NCI-H82 (cell line): ENCODE results near the gene KCNK7.

Experiments used
- DNase-seq: peaks from one replicate; lab custom pipeline; 2025; lab: John Stamatoyannopoulos, UW

KCNK7 gene

DNA sequence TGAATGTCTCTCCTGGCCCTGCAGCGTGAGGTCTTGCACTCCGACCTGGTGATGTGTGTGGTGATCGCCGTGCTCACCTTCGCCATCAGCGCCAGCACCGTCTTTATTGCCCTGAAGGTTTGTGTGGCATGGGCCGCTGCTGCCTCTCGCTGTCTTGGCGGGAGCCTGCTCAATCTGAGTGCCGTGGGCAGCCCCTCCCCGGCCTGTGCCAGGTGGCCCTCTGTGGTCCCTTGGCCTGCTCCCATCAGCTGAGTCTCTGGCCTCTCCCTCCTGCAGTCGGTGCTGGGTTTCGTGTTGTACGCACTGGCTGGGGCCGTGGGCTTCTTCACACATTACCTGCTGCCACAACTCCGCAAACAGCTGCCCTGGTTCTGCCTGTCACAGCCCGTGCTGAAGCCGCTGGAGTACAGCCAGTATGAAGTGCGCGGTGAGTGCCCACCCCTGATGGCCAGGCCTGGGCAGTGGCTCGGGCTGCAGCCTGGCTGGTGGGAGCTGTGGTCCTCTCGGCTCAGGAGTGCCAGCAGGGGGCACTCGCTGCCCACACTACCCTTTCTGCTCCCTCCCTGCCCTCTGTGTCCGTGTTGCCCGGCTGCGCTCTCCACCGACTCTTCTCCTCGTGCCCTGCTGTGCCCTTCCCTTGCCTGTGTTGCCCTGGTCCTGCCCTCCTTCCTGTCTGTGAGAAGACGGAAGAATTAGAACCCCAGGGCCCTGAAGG is 30.2 kb upstream of the KCNK7 start:
- peak; percentile 49 for DNase-seq

DNA sequence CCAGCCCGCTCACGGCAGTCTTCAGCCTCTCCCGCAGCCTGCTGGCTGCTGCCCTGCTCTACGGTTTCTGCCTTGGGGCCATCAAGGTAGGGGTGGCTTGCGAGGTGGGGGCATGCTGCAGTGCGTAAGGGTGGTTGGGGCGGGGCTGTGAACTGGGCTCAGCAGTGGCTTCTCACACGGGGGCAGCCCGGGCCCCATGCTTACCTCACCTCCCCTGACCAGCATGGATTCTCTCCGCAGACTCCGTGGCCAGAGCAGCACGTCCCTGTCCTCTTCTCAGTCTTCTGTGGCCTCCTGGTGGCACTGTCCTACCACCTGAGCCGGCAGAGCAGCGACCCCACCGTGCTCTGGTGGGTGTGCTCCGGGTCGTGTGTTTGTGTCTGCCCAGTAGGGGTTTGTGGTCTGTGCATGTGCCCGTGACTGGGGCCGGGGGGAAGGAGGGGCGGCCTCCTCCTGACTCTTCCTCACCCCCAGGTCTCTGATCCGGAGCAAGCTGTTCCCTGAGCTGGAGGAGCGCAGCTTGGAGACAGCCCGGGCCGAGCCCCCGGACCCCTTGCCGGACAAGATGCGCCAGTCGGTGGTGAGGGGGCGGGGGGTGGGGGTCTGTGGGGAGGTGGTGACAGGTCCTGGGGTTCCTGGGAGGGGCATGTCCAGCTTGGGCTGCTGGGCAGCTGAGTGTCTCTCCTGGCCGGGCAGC is 29.5 kb upstream of the KCNK7 start:
- no peak for DNase-seq

DNA sequence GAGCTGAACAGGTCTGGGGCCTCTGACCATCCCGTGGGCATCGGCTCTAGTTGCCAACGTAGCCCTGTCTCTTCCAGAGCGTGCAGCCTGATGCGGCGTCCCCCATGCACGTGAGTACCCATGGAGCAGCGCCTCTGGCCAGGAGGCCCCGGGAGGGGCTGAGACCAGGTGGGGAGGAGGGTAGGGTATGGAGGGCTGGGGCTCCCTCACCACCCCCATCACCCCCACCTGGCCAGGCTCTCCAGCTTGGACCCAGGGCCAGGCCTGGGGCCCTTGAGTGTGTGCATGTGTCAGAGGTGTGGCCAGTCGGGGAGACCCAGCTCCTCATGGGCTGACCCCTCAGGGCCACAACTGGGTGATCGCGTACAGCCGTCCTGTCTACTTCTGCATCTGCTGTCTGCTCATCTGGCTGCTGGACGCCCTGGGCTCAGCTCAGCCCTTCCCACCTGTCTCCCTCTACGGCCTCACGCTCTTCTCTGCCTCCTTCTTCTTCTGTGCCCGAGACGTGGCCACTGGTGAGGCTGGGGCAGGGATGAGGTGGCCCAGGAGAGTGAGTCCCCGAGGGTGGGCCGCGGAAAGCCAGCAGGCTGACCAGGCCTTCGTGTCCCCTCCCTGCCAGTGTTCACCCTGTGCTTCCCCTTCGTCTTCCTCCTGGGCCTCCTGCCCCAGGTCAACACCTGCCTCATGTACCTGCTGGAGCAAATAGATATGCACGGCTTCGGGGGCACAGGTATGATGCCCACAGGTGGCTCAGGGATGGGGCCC is 28.4 kb upstream of the KCNK7 start:
- no peak for DNase-seq

DNA sequence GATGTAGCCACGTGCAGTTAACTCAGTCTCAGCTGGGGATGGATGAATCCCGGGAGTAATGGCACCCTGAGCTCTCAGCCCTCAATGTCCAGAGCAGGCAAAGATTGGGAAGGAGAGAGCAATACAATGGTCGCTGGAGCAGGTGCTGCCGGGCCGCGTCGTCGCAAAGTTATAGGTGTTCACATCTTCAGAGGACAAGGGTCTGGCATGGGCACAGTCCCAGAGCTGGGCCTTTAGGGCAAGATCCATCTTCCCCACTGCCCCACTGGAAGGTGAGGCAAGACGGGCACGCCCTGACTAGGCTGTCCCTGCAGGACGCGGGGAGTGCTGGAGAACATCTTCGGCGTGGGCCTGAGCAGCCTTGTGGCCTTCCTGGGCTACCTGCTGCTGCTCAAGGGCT is 27.6 kb upstream of the KCNK7 start:
- DNase-seq = no peak

DNA sequence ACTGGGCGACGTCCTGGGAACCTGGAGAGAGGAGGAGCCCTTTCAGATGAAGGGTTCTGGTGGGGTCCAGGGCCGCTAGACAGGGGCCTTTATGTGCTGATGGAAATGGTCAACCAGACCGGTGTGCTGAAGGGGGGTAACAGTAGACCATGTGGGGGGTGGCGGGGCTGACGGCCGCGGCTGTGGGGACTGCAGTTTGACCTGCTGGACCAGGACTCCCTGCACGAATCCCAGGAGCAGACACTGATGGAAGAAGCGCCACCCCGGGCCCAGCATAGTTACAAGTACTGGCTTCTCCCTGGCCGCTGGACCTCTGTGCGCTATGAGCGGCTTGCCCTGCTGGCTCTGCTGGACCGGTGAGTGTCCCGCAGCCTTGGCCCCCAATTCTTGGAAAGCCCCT is 26.4 kb upstream of the KCNK7 start:
- DNase-seq = no peak

DNA sequence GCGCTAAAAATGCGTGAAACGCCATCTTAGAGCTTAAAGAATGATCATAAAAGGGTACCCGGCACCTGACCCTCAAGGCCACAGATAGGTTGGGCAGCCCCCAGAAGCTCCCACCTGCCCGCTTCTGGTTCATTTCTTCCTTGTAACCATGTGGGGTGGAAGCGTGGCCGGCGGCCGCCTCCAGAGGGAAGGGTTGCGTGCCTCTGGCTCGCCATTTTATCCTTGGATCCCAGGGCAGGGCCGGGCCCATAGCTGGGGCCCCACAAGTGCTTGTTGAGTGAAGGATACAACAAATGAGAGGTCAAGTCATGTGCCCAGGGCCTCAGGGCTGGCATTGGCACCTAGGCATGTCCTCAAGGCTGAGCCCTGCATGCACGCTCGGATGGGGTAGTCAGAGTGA is 25.9 kb upstream of the KCNK7 start:
- no peak for DNase-seq

DNA sequence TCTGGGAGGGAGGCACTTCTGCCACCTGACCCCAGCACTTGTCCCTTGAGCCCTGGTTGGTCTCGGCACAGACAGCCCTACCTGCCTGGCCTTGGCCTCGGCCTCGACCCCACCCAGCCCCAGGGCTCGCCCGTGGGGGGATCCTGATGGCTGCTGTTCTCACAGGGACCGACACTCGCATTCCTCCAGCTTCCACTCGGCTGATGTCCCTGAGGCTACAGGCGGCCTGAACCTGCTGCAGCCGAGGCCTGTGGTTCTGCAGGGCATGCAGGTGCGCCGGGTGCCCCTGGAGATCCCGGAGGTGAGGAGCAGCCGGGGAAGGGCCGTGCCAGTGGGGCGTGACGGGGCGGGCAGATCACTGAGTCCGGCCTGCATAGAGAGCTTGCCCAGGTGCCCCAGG is 25.1 kb upstream of the KCNK7 start:
- no peak for DNase-seq

DNA sequence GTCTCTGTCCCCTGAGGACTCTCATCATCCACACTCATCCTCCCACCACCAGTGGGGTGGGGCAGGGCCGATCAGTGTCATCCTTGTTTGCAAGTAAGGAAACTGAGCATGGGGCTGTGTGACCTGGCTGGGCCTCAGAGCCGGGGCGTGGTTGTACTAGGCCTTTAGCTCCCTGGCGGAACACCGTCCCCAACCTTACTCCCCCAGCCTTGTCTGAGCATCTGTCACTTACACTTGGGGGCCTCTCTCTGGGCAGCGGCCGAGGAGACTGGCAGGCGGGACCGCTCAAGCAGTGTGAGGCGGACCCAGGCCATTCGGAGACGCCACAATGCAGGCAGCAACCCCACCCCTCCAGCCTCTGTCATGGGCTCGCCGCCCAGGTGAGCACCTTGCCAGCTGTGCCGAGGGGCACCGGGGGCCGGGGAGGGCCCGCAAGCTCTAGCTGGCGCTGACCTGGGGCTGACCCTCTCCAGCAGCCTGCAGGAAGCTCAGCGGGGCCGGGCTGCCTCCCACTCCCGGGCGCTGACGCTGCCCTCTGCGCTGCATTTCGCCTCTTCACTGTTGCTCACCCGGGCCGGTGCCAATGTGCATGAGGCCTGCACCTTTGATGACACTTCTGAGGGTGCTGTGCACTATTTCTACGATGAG is 23.8 kb upstream of the KCNK7 start:
- DNase-seq = no peak

DNA sequence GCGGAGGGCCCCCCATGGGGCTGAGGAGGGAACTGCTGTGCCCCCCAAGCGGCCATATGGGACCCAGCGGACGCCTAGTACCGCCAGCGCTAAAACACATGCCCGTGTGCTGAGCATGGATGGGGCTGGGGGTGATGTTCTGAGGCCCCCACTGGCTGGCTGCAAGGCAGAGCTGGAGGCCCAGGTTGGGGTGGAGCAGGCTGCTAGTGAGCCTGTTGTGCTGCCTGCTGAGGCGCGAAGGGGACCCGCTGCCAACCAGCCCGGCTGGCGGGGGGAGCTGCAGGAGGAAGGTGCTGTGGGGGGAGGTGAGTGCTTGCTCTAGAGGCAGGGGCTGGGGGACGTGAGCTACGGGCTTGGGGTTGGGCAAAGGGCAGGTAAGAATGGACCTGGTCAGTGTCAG is 23.2 kb upstream of the KCNK7 start:
- DNase-seq = no peak

DNA sequence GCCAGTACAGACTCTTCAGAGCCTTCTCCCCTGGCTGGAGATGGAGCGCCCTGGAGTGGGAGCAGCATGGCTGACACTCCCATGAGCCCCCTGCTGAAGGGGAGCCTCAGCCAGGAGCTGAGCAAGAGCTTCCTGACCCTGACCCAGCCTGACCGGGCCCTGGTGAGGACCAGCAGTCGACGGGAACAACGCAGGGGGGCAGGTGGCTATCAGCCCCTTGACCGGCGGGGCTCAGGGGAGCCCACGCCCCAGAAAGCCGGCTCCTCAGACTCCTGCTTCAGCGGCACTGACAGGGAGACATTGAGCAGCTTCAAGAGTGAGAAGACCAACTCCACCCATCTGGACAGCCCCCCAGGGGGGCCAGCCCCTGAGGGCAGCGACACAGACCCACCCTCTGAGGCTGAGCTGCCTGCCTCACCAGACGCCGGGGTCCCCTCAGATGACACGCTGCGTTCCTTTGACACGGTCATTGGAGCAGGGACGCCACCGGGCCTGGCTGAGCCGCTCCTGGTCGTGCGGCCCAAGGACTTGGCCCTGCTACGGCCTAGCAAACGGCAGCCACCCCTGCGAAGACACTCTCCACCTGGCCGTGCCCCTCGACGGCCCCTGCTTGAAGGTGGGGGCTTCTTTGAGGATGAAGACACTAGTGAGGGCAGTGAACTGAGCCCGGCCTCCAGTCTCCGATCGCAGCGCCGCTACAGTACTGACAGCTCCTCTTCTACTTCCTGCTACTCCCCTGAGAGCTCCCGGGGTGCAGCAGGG is 22.6 kb upstream of the KCNK7 start:
- no peak for DNase-seq

DNA sequence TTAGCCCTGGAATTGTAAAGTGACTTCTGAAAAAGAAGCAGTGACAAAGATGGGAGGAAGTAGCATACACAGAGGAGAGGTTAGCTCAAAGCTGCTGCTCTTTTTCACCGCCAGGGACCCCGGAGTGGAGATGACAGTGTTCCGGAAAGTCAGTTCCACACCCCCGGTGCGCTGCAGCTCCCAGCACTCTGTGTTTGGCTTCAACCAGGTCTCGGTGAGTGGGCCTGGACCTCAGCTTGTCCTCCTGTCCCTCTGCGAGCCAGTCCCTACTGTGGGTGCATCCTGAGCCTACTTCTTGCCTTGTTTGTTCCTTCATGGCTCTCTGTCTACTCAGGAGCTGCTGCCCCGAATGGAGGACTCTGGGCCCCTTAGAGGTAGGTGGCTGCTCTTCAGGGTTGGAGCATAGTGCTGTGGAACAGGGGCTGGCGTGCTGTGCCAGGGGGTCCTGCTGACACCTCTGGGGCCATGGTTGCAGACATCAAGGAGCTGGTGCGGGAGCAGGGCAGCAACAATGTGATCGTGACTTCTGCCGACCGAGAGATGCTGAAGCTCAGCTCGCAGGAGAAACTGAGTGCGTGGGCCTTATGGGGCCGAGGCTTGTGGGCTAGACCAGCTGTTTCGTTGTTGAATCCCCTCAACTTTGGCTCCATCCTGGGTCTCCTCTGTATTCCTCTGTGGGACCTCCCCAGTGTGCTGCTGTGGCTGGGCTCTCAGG is 21.7 kb upstream of the KCNK7 start:
- DNase-seq = no peak

DNA sequence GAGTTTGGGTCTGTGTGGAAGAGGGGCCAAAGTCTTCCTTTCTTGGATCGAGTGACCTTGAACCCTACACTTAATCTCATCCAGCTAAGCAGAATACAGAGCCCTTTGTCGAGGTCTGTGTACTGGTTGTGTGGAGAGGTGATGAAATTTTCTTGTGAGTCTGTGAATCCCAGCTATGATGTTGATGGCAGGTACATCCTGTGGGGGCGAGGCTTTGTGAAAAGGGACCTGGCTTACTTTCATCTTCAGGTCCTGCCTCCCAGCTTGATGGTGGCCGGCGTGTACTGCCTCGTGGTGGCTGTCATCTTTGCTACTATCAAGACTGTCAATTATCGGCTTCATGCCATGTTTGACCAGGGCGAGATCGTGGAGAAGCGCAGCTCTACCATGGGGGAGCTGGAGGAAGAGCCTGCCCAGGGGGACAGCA is 21.0 kb upstream of the KCNK7 start:
- DNase-seq = no peak

DNA sequence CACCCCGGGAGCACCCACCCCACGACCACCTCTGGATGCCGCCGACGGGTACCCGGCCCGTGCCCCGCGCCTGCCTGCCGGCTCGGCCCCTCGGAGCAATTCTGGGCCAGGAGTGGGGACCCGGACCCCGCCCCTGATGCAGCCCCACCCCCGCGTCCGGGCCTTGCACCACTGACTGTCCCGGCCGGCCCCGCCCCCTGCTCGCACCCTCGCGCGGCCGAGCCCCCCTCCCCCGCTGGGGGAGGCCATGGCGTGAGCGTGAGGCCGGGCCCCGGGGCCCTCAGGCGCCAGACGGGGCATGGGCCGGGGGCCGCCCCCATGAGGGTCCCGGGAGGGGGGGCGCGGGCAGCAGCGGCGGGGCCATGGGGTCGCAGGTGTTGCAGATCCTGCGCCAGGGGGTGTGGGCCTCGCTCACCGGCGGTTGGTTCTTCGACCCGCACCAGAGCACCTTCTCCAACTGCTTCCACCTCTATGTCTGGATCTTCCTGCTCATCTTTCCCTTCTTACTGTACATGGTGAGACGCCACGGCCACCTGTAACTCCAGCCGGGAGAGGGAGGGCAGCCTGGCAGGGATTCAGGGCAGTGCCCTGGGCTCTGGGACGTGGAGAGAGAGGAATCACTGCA is 20.5 kb upstream of the KCNK7 start:
- DNase-seq = peak; percentile 51

DNA sequence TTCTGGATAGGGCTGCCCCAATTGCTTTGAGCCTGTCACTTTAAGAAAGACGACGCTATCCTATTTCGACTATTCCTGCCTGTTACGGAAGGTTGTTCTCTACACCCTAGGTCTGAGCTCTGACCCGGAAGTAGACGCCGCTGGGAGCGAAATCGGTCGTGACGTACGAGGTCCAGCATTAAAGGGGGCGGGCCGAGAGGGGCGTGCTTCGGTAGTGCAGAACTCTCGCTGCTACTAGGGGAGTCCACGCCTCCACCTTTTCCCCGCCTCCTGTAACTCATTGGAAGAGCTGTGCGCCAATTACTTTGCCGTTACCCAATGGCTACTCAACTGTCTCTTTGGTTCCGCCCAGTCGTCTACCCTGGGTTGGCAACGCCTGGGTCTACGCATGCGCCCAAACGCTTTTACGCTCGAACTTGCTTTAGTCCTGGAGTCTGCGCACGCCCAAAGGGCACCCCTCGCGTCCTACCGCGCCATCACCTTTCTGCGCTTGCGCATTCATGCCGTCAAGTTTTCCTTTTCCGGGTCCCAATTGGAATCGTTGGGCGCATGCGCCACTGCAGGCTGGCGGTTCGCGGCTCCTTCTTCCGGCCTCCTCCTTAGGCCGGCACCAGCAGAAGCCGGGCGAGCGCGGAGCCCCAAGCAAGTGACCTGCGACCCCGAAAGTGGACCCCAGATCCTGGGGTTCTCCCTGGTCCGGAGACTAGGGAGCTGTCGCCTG is 19.8 kb upstream of the KCNK7 start, which contains the start of gene PCNX3:
TSS of gene PCNX3 (plus strand) at position 548 of the 721 bp plus-strand sequence. CDS start 536 bp downstream, outside the sequence.
- DNase-seq = peak; percentile 100

DNA sequence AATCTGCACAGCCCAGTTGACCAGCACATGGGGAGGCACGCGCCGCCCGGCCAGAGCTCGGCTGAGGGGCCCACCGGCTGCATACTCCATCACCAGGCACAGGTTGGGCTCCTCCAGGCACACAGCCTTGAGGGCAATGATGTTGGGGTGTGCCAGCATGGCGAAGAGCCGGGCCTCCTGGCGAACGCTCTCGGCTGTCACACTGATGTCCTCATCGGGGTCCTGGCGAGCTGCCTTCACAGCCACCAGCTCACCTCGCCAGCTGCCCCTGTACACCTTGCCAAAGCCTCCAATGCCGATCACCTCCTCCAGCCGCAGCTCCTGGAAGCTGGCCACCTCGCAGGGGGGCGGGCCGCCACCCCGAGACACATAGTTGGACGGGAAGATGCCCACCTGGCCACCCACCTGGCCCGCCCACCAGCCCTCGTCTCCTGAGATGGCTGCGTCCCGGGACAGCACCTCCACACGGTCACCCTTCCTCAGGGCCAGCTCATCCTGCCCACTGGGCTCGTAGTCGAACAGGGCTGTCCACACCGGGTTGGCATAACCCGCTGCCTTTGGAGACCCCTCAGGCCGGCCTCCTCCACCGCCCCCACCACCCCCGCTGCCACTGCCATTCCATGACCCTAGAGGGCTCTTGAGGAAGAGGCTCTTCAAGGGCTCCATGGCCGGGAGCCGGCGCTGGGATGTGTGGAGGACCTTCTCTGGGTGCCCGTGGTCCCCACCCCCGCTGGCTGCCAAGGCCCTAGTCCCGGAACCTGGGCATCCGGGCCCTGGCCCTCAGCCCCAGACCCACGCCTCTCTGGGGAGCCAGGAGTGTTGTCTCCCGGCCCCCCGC is 17.7 kb upstream of the KCNK7 start:
- no peak for DNase-seq

DNA sequence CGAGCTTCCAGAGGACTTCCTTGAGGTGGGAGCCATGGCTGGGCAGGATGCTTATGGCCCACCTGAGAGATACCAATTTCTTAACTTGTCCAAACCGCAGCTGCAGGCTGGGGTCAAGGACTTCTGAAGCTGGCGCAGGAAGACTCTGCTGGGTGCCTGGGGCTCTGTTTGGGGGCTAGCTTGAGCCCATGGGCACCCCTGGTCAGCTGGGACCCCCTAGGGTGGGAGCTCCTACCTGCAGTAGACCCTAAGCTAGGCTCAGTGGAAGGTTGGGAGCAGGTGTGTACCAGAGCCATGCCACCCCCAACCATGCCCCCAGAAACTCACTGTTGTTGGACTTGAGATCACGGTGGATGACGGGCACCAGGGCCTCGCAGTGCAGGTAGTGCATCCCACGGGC is 17.1 kb upstream of the KCNK7 start:
- DNase-seq = no peak

DNA sequence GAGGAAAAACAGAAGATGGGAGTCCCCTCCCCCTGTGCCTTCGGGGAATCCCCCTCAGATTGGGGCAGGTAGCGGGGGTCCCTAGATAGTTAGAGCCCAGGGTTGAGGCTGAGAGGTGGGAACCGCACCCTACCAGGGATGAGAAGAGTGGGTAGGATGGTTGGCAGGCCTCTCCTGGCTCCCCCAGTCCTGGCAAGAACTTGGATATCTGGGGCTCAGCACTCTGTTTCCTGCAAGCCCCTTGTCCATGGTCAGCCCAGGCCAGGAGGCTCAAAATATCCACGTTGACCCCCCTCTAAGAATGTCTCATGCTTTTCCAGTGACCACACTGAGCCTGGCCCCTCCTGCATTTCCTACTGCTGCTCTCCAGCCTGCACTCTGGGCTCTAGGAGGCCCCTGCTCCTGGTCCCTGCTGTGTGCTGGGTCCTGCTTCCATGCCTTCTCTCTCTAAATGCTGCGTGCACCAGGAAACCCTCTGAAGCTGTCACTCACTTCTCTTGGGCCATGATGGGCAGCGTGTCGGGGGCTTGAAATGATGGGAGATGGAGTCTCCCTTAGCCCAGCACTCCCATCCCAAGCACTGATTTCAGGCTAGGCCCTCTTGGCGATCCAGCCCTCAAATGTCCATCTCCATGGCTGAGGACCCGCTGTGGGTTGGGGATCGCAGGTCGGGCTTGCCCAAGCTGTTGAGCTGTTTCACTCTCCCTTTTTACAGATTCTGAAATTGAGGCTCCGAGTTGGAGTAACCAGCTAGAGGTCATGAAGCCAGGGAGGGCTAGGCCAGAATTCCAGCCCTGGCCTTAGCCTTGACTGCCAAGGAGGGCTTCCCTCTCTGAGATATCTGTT is 16.4 kb upstream of the KCNK7 start:
- no peak for DNase-seq
